ENCODE results near the gene CUL1. TPM values are rescaled to one million over a fixed set of nuclear protein-coding genes. Genes with fewer than 3 reads are reported as not detected.

The CUL1 gene
- total RNA-seq, 1 donor from 2014 or later, result 40.5 TPM

DNA sequence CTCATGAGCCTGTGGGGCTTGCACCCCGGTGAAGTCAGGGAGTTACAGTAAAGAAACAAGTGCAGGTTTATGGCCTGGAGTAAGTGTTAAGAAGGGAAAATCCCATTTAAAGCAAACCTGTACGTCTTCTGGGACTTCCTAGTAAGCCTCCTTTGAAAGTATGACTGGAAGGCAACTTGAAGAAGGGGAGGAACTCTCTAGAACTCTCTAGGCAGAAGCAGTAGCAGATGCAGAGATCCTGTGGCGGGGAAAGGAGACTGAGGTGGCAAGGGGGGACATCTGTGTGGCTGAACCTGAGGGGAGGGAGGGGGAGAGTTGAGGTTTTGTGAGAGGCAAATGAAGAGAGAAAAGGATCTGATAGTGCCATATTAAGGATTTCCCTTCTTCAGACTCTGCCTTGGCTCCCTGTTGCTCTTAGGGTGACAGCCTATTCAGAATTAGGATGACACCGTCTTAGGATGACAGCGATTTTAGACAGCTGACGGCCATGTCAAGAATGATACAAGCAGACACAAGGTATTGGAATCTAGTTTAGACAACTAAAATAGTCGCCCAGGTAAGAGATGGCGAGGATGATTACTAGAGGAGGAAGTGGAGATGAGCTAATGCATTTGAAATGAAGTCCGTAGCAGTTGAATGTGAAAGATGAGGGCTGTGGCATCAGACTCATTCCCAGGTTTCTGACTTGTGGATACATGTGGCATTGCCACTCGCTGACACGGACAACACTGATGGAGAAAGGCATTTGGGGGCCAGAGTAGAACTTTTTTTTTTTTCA is 29.0 kb downstream of the CUL1 start:
- H3K4me3 ChIP-seq (ENCODE audit: low read depth, low read length), result no peak overlapping the region
- TF ChIP-seq, protein P1, sequence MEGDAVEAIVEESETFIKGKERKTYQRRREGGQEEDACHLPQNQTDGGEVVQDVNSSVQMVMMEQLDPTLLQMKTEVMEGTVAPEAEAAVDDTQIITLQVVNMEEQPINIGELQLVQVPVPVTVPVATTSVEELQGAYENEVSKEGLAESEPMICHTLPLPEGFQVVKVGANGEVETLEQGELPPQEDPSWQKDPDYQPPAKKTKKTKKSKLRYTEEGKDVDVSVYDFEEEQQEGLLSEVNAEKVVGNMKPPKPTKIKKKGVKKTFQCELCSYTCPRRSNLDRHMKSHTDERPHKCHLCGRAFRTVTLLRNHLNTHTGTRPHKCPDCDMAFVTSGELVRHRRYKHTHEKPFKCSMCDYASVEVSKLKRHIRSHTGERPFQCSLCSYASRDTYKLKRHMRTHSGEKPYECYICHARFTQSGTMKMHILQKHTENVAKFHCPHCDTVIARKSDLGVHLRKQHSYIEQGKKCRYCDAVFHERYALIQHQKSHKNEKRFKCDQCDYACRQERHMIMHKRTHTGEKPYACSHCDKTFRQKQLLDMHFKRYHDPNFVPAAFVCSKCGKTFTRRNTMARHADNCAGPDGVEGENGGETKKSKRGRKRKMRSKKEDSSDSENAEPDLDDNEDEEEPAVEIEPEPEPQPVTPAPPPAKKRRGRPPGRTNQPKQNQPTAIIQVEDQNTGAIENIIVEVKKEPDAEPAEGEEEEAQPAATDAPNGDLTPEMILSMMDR (IDR thresholded peaks at IDR 0.05; ENCODE audit: insufficient read depth, low read length, severe bottlenecking), result no peak
- FAIRE-seq (no peak), DNase-seq (ENCODE audit: low read depth) (peak; percentile 54)
- H3K36me3 ChIP-seq (ENCODE audit: control insufficient read depth, insufficient read depth, low read length), result no peaks in the 10 kb centered on the region
- H3K27me3 ChIP-seq (ENCODE audit: control insufficient read depth, insufficient read depth, low read length), result no peaks in the 10 kb centered on the region

DNA sequence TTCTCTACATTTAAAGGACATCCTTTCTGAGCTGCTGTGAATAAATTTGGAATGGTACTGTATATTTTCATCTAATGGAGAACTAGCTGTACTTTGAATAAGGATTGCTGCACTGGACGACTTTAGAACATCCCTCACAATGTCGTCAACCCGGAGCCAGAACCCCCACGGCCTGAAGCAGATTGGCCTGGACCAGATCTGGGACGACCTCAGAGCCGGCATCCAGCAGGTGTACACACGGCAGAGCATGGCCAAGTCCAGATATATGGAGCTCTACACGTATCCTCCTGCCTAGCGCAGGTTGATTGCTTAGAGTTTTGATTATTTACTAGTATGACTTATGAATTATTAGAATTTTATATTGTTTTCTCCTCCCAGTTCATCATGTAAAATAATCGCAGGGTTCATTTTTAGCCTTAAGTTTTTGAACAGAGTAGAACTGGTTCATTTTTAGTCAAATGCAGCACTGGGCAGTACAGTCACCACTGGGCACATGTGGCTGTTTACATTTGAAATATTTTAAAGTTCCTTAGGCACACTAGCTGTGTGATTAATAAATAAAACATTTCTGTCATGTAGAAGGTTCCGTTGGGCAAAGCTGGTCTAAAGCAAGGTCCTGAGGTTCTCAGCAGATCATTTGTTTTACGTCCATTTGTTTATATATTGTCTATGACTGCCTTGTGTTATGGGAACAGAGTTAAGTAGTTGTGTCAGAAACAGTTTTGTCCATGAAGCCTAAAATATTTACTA is 31.5 kb downstream of the CUL1 start:
- DNase-seq (ENCODE audit: low read depth), result no peak
- peaks cover 4% of the 10 kb centered on the region for H3K36me3 ChIP-seq (ENCODE audit: control insufficient read depth, insufficient read depth, low read length)
- FAIRE-seq, result no peak

DNA sequence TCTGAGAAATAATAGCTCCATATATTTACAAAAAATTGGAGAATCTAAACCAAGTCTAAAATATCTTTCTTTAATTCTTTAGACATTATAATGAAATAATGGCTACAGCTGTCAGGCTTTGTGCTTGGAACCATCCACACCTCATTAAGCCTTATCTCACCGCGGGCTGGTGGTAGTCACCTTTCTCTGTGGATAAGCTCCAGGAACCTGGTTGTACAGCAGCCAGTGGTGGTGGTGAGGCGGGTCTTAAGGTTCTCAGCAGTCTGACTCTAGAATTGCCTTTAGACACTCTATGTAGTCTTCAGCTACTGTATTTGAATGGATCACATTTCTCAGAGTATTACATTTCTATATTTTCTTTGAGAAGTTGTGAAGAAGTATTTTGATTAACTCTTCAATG is 34.2 kb downstream of the CUL1 start:
- TF ChIP-seq, protein P1 (IDR thresholded peaks at IDR 0.05; ENCODE audit: insufficient read depth, low read length, severe bottlenecking), result no peak
- no peak overlapping the region for H3K4me3 ChIP-seq (ENCODE audit: low read depth, low read length)
- H3K36me3 ChIP-seq (ENCODE audit: control insufficient read depth, insufficient read depth, low read length), result peaks cover 4% of the 10 kb centered on the region
- DNase-seq (ENCODE audit: low read depth), result no peak
- no peak for FAIRE-seq
- no peaks in the 10 kb centered on the region for H3K27me3 ChIP-seq (ENCODE audit: control insufficient read depth, insufficient read depth, low read length)

More for the DNA sequence above, 31.5 kb downstream of the CUL1 start:
- TF ChIP-seq, protein P1 (IDR thresholded peaks at IDR 0.05; ENCODE audit: insufficient read depth, low read length, severe bottlenecking), result no peak
- Histone ChIP-seq H3K4me3 (ENCODE audit: low read depth, low read length) (no peak overlapping the region), H3K27me3 (ENCODE audit: control insufficient read depth, insufficient read depth, low read length) (no peaks in the 10 kb centered on the region)

DNA sequence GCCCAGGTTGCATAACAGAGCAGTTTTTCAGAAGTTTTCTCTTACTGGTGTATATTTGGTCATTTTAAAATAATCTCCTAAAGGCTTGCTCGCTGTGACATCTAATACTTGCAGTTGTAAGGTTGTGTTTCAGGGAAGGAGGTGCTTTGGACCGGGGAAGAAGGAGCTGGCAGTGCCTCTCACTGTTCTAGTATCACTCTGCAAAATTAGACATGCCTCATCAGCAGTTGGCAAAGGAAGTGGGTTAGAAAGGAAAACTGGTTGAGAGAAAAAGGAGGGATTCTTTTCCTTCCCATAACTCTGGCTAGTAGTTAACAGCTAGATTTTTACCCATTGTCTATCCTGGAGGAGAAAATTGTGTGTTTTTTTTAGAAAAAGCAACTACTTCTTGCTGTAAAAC is 34.8 kb downstream of the CUL1 start:
- DNase-seq (ENCODE audit: low read depth) (no peak), FAIRE-seq (no peak)
- TF ChIP-seq, protein P1 (IDR thresholded peaks at IDR 0.05; ENCODE audit: insufficient read depth, low read length, severe bottlenecking), result no peak
- Histone ChIP-seq H3K27me3 (ENCODE audit: control insufficient read depth, insufficient read depth, low read length) (no peaks in the 10 kb centered on the region), H3K36me3 (ENCODE audit: control insufficient read depth, insufficient read depth, low read length) (peaks cover 8% of the 10 kb centered on the region), H3K4me3 (ENCODE audit: low read depth, low read length) (no peak overlapping the region)

DNA sequence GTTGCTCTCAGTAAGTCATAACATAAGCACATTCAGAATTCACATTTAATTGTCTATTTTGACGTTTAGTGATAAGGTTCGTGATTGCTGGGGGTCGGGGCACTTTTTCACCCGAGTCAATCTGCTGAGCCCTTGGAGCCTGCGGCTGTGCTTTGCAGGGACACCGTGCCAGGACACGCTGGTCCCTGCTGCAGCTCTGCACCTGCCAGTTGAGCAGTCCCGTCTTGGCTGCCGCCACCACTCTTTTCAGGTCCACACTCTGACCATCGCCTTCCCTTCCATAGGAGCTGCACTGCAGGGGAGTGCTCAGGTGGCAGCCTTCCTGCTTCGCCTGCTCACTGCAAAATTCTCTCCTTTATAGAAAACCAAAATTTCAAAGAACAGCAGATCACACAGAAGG is 36.4 kb downstream of the CUL1 start:
- H3K4me3 ChIP-seq (ENCODE audit: low read depth, low read length), result no peak overlapping the region
- peaks cover 8% of the 10 kb centered on the region for H3K36me3 ChIP-seq (ENCODE audit: control insufficient read depth, insufficient read depth, low read length)
- FAIRE-seq (no peak), DNase-seq (ENCODE audit: low read depth) (no peak)
- no peaks in the 10 kb centered on the region for H3K27me3 ChIP-seq (ENCODE audit: control insufficient read depth, insufficient read depth, low read length)
- TF ChIP-seq, protein P1 (IDR thresholded peaks at IDR 0.05; ENCODE audit: insufficient read depth, low read length, severe bottlenecking), result no peak

All from bronchial epithelial cell (primary cell).